ENCODE data around the gene TIPRL. TPM values are rescaled to one million over a fixed set of nuclear protein-coding genes. Genes with fewer than 3 reads are reported as not detected.

Gene TIPRL
- total and polyA plus RNA-seq, 11 donors, result 11.8 to 39.4 (median 32.7) TPM

GRCh38 chr1:168141871-168142385 lies 36.8 kb upstream of the TIPRL start:
- intact Hi-C loops (cut with DNase I), result loop anchor here in 1 of 10 donors (5.0 to 10.0 kb wide), 2 partner anchors 35 to 57 kb away; partner anchors contain the start of gene TIPRL
- H3K27me3 ChIP-seq, result no peaks in the 10 kb centered on the region

GRCh38 chr1:168145184-168146159 lies 33.3 kb upstream of the TIPRL start:
- DNase-seq (peak; percentile 81 to 94 (median 83)), ATAC-seq (peak; percentile 87 to 95 (median 92))
- H3K36me3 ChIP-seq, result no peaks in the 10 kb centered on the region
- 24 to 28% (median 25%) methylated on average over 14 to 15 of the region's 15 CpGs for WGBS, 4 donors
- H3K27ac ChIP-seq, result no peak overlapping the region
- no peak for TF ChIP-seq POLR2A (IDR thresholded peaks at IDR 0.05)
- TF ChIP-seq, protein P1, sequence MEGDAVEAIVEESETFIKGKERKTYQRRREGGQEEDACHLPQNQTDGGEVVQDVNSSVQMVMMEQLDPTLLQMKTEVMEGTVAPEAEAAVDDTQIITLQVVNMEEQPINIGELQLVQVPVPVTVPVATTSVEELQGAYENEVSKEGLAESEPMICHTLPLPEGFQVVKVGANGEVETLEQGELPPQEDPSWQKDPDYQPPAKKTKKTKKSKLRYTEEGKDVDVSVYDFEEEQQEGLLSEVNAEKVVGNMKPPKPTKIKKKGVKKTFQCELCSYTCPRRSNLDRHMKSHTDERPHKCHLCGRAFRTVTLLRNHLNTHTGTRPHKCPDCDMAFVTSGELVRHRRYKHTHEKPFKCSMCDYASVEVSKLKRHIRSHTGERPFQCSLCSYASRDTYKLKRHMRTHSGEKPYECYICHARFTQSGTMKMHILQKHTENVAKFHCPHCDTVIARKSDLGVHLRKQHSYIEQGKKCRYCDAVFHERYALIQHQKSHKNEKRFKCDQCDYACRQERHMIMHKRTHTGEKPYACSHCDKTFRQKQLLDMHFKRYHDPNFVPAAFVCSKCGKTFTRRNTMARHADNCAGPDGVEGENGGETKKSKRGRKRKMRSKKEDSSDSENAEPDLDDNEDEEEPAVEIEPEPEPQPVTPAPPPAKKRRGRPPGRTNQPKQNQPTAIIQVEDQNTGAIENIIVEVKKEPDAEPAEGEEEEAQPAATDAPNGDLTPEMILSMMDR (IDR thresholded peaks at IDR 0.05), result peak; percentile 85 to 98 (median 94)
- peak overlapping the region in 1 of 12 donors; percentile 18 for H3K4me3 ChIP-seq
- no peaks in the 10 kb centered on the region for H3K27me3 ChIP-seq
- intact Hi-C loops (cut with DNase I), result loop anchor here in 3 of 10 donors (5.0 to 10.0 kb wide), 3 partner anchors 53 to 63 kb away; no protein-coding TSS in a partner anchor
- H3K4me1 ChIP-seq, result peaks cover 0 to 6% (median 0%) of the 10 kb centered on the region in 12 donors
- no peaks in the 10 kb centered on the region for H3K9me3 ChIP-seq

More at GRCh38 chr1:168141871-168142385, 36.8 kb upstream of the TIPRL start:
- Histone ChIP-seq H3K36me3 (no peaks in the 10 kb centered on the region), H3K9me3 (no peaks in the 10 kb centered on the region), H3K27ac (no peak overlapping the region), H3K4me3 (no peak overlapping the region), H3K4me1 (peaks cover 0 to 12% (median 0%) of the 10 kb centered on the region in 12 donors)
- 80 to 87% (median 82%) methylated on average over 3 of the region's 3 CpGs for WGBS, 4 donors
- DNase-seq, result no peak
- no peak for TF ChIP-seq POLR2A (IDR thresholded peaks at IDR 0.05)
- TF ChIP-seq, protein P1 (IDR thresholded peaks at IDR 0.05), result no peak
- no peak for ATAC-seq

GRCh38 chr1:168146160-168146539 lies 32.6 kb upstream of the TIPRL start:
- Histone ChIP-seq H3K36me3 (no peaks in the 10 kb centered on the region), H3K4me3 (no peak overlapping the region), H3K27ac (no peak overlapping the region), H3K9me3 (no peaks in the 10 kb centered on the region), H3K27me3 (no peaks in the 10 kb centered on the region), H3K4me1 (peaks cover 0 to 6% (median 0%) of the 10 kb centered on the region in 12 donors)
- ATAC-seq (no peak), DNase-seq (no peak)
- WGBS, 4 donors, result 54 to 77% (median 59%) methylated on average over 3 to 5 of the region's 5 CpGs
- intact Hi-C loops (cut with DNase I), result loop anchor here in 3 of 10 donors (5.0 to 10.0 kb wide), 3 partner anchors 54 to 64 kb away; no protein-coding TSS in a partner anchor
- TF ChIP-seq POLR2A (IDR thresholded peaks at IDR 0.05), result no peak
- TF ChIP-seq, protein P1 (IDR thresholded peaks at IDR 0.05), result no peak

- TF ChIP-seq, protein P1 (IDR thresholded peaks at IDR 0.05), result no peak
- TF ChIP-seq POLR2A (IDR thresholded peaks at IDR 0.05), result no peak
- Histone ChIP-seq H3K9me3 (no peaks in the 10 kb centered on the region), H3K4me1 (peaks cover 0 to 9% (median 0%) of the 10 kb centered on the region in 12 donors), H3K36me3 (no peaks in the 10 kb centered on the region), H3K4me3 (no peak overlapping the region), H3K27me3 (no peaks in the 10 kb centered on the region), H3K27ac (no peak overlapping the region)
- 80 to 84% (median 83%) methylated on average over 11 of the region's 11 CpGs for WGBS, 4 donors
- ATAC-seq (no peak), DNase-seq (no peak)
- intact Hi-C loops (cut with DNase I), result loop anchor here in 3 of 10 donors (5.0 to 10.0 kb wide), 3 partner anchors 54 to 64 kb away; no protein-coding TSS in a partner anchor
Observed at GRCh38 chr1:168146626-168147025, 32.1 kb upstream of the TIPRL start.

All from heart left ventricle (tissue), 16 donors.